ENCODE data around the gene CASP3. TPM values are rescaled to one million over a fixed set of nuclear protein-coding genes. Genes with fewer than 3 reads are reported as not detected.

Gene CASP3
- total RNA-seq, 2 experiments from 2014 or later, result 25.8 to 44.7 TPM

GRCh38 chr4:184695178-184695896, 46.1 kb upstream of the CASP3 start:
- TF ChIP-seq EZH2phosphoT487 (IDR thresholded peaks at IDR 0.05; ENCODE audit: borderline replicate concordance, low read depth, low read length) (no peak), CTCF (conservative IDR thresholded peaks at IDR 0.05; ENCODE audit: low read length) (no peak)
- H3K4me3 ChIP-seq (ENCODE audit: low read depth, low read length, poor library complexity, severe bottlenecking), result no peak overlapping the region
- H4K20me1 ChIP-seq (ENCODE audit: insufficient read depth, low read length), result no peaks in the 10 kb centered on the region
- CTCF ChIA-PET (ENCODE audit: unreplicated experiment), result no interaction called here
- H2AFZ ChIP-seq (ENCODE audit: low read length), result no peak overlapping the region
- H3K36me3 ChIP-seq (ENCODE audit: insufficient read depth, low read length), result peaks cover 90% of the 10 kb centered on the region
- POLR2A ChIA-PET, result interaction anchor here (0.7 to 1.6 kb wide), 7 partner anchors 8 to 447 kb away, joined by 3 to 5 read pairs (median 4); no protein-coding TSS in a partner anchor
- no peaks in the 10 kb centered on the region for H3K4me1 ChIP-seq (ENCODE audit: insufficient read depth, low read length, poor library complexity, severe bottlenecking)
- H3K9me2 ChIP-seq (ENCODE audit: insufficient read depth, low read length), result no peaks in the 10 kb centered on the region
- DNase-seq (ENCODE audit: low spot score), result no peak
- H3K4me2 ChIP-seq (ENCODE audit: low read length), result no peak overlapping the region
- no peaks in the 10 kb centered on the region for H3K9me3 ChIP-seq (ENCODE audit: low read length)
- intact Hi-C loops (cut with micrococcal nuclease; ENCODE audit: unreplicated experiment), result no loop called here
- H3K79me2 ChIP-seq (ENCODE audit: insufficient read depth, low read depth, low read length), result no peaks in the 10 kb centered on the region
- no peak overlapping the region for H3K27ac ChIP-seq (ENCODE audit: low read depth, low read length, poor library complexity, severe bottlenecking)
- no TSS peak for BruUV-seq (replicated peaks)

- Histone ChIP-seq H3K36me3 (ENCODE audit: insufficient read depth, low read length) (peaks cover 82% of the 10 kb centered on the region), H3K27ac (ENCODE audit: low read depth, low read length, poor library complexity, severe bottlenecking) (no peak overlapping the region), H3K9me2 (ENCODE audit: insufficient read depth, low read length) (no peaks in the 10 kb centered on the region), H3K4me3 (ENCODE audit: low read depth, low read length, poor library complexity, severe bottlenecking) (no peak overlapping the region), H2AFZ (ENCODE audit: low read length) (no peak overlapping the region), H4K20me1 (ENCODE audit: insufficient read depth, low read length) (no peaks in the 10 kb centered on the region), H3K9me3 (ENCODE audit: low read length) (no peaks in the 10 kb centered on the region), H3K4me2 (ENCODE audit: low read length) (no peak overlapping the region), H3K79me2 (ENCODE audit: insufficient read depth, low read depth, low read length) (no peaks in the 10 kb centered on the region), H3K4me1 (ENCODE audit: insufficient read depth, low read length, poor library complexity, severe bottlenecking) (no peaks in the 10 kb centered on the region)
- no TSS peak for BruUV-seq (replicated peaks)
- TF ChIP-seq CTCF (conservative IDR thresholded peaks at IDR 0.05; ENCODE audit: low read length) (no peak), EZH2phosphoT487 (IDR thresholded peaks at IDR 0.05; ENCODE audit: borderline replicate concordance, low read depth, low read length) (no peak)
- ChIA-PET CTCF (ENCODE audit: unreplicated experiment) (no interaction called here), POLR2A (interaction anchor here (0.7 to 1.6 kb wide), 8 partner anchors 9 to 31 kb away, joined by 3 to 5 read pairs (median 4); no protein-coding TSS in a partner anchor)
- DNase-seq (ENCODE audit: low spot score), result no peak
- intact Hi-C loops (cut with micrococcal nuclease; ENCODE audit: unreplicated experiment), result no loop called here
Observed at GRCh38 chr4:184694412-184694956, 45.2 kb upstream of the CASP3 start.

DNA sequence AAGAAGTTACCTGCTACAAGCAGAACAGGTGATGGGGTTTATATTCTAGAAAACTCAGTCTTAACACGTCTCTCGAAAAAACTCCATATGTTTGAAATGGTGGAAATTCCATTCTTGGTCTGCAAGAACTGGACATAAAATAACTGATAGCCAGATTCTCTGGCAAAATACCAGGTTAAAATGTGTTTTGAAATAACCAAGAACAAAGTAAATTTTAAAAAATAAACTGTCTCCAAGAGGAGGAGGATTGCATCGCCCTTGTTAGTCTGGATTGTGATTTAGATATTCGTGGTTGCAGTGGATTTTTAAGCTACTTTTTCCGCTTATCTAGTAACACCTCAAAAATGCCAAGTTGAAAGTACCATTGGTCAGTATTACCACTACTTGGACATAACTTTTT, 43.8 kb upstream of the CASP3 start:
- intact Hi-C loops (cut with micrococcal nuclease; ENCODE audit: unreplicated experiment), result no loop called here

More for the DNA sequence above, 43.8 kb upstream of the CASP3 start:
- no peak for TF ChIP-seq EZH2phosphoT487 (IDR thresholded peaks at IDR 0.05; ENCODE audit: borderline replicate concordance, low read depth, low read length)
- TF ChIP-seq CTCF (conservative IDR thresholded peaks at IDR 0.05; ENCODE audit: low read length), result no peak
- no TSS peak for BruUV-seq (replicated peaks)
- Histone ChIP-seq H3K9me2 (ENCODE audit: insufficient read depth, low read length) (no peaks in the 10 kb centered on the region), H2AFZ (ENCODE audit: low read length) (no peak overlapping the region), H3K79me2 (ENCODE audit: insufficient read depth, low read depth, low read length) (no peaks in the 10 kb centered on the region), H3K9me3 (ENCODE audit: low read length) (no peaks in the 10 kb centered on the region), H3K4me1 (ENCODE audit: insufficient read depth, low read length, poor library complexity, severe bottlenecking) (no peaks in the 10 kb centered on the region), H3K27ac (ENCODE audit: low read depth, low read length, poor library complexity, severe bottlenecking) (no peak overlapping the region), H4K20me1 (ENCODE audit: insufficient read depth, low read length) (no peaks in the 10 kb centered on the region), H3K36me3 (ENCODE audit: insufficient read depth, low read length) (peaks cover 72% of the 10 kb centered on the region), H3K4me2 (ENCODE audit: low read length) (no peak overlapping the region), H3K4me3 (ENCODE audit: low read depth, low read length, poor library complexity, severe bottlenecking) (no peak overlapping the region)
- DNase-seq (ENCODE audit: low spot score), result no peak
- POLR2A ChIA-PET, result interaction anchor here (1.1 kb wide), 1 partner anchor 30 kb away, joined by 4 read pairs; no protein-coding TSS in a partner anchor
- CTCF ChIA-PET (ENCODE audit: unreplicated experiment), result no interaction called here
